Left lung (tissue), 10 donors: ENCODE data around the gene CCDC15. TPM values are rescaled to one million over a fixed set of nuclear protein-coding genes. Genes with fewer than 3 reads are reported as not detected.
A peak's percentile ranks its signal among the peaks of the same experiment; 100 is the strongest.

Source experiments
- ATAC-seq: fragments of 200-7000 bp; cut with Tn5 transposase; one replicate; pipeline ENCODE4 v1.9.1; 2020; ENCODE audit warnings: moderate library complexity
- DNase-seq, 4 donors: peaks; one replicate each; pipeline ENCODE4 v3.0.0-alpha.2; 2013 to 2020
- H3K27ac ChIP-seq, 2 donors: fragments of 200-600 bp; sonication (generic) in 1 of 2; one replicate each; pipeline versions ENCODE4 v1.5.0 to v1.8.0; 2020 to 2021
- H3K27me3 ChIP-seq, 2 donors: fragments of 200-600 bp; sonication (generic) in 1 of 2; one replicate each; pipeline versions ENCODE4 v1.5.0 to v1.8.0; 2020 to 2021
- H3K36me3 ChIP-seq, 2 donors: fragments of 200-600 bp; sonication (generic) in 1 of 2; one replicate each; pipeline versions ENCODE4 v1.5.0 to v1.8.0; 2020 to 2021
- H3K4me1 ChIP-seq, 2 donors: fragments of 200-600 bp; one replicate each; pipeline ENCODE4 v1.8.0; 2021
- H3K4me3 ChIP-seq, 2 donors: fragments of 200-600 bp; sonication (generic) in 1 of 2; one replicate each; pipeline versions ENCODE4 v1.5.0 to v1.8.0; 2020 to 2021; ENCODE audit warnings: mild to moderate bottlenecking in 1 of 2
- H3K9me3 ChIP-seq, 2 donors: fragments of 200-600 bp; sonication (generic) in 1 of 2; one replicate each; pipeline versions ENCODE4 v1.5.0 to v1.8.0; 2020 to 2021
- CTCF ChIP-seq, 2 donors: fragments of 200-600 bp; sonication (generic) in 1 of 2; IDR thresholded peaks; one replicate each; pipeline versions ENCODE4 v1.5.0 to v1.8.0; 2021; ENCODE audit warnings: antibody characterized with exemption in 2 of 2
- intact Hi-C, 2 donors: fragments of 100-400 bp; cut with DNase I; formaldehyde crosslinking; loops; one replicate each; pipeline versions ENCODE4 v1.11.2 to v1.14.2; 2022
- polyA plus RNA-seq, 6 donors: library from polyadenylated mRNA; unstranded; fragments of 120-200 nt; gene quantifications; one replicate each; pipeline ENCODE4 v1.2.1, GENCODE V29; 2013; ENCODE audit not compliant: insufficient read length in 6 of 6
- total RNA-seq, 2 donors: library from RNA; stranded (reverse); fragmentation: NEBNext Ultra II Directional; extraction: Animal tissue kit (Norgen Biotek cat#: 25700); gene quantifications; one replicate each; pipeline ENCODE4 v1.2.1, GENCODE V29; 2021
- donor health status: DM: no; HTN: yes; CAD: no.
- donor health status: DM: no; HTN: no; CAD: no.

CCDC15 gene
- total and polyA plus RNA-seq, 8 donors: 1.7 to 10.1 (median 6.4) TPM

GRCh38 chr11:125073616-125074483 lies 119.8 kb downstream of the CCDC15 start:
- no peak for ATAC-seq
- peak in 1 of 4 donors; percentile 33 for DNase-seq
- TF ChIP-seq CTCF (IDR thresholded peaks at IDR 0.05): no peak
- intact Hi-C loops: no loop called here
- Histone ChIP-seq H3K36me3 (no peaks in the 10 kb centered on the region), H3K4me1 (peaks cover 0 to 32% of the 10 kb centered on the region in 2 donors), H3K27ac (no peak overlapping the region), H3K9me3 (no peaks in the 10 kb centered on the region), H3K27me3 (peaks cover 0 to 3% of the 10 kb centered on the region in 2 donors), H3K4me3 (no peak overlapping the region)

- DNase-seq (peak in 1 of 4 donors; percentile 52), ATAC-seq (no peak)
- TF ChIP-seq CTCF (IDR thresholded peaks at IDR 0.05): no peak
- H3K9me3 ChIP-seq: no peaks in the 10 kb centered on the region
- peaks cover 0 to 3% of the 10 kb centered on the region in 2 donors for H3K27me3 ChIP-seq
- H3K27ac ChIP-seq: no peak overlapping the region
- no peak overlapping the region for H3K4me3 ChIP-seq
- H3K36me3 ChIP-seq: no peaks in the 10 kb centered on the region
- peaks cover 0 to 25% of the 10 kb centered on the region in 2 donors for H3K4me1 ChIP-seq
- intact Hi-C loops: no loop called here
Measured at GRCh38 chr11:125074511-125075241, 120.7 kb downstream of the CCDC15 start.

- TF ChIP-seq CTCF (IDR thresholded peaks at IDR 0.05): no peak
- Histone ChIP-seq H3K27me3 (peaks cover 0 to 3% of the 10 kb centered on the region in 2 donors), H3K9me3 (no peaks in the 10 kb centered on the region), H3K36me3 (no peaks in the 10 kb centered on the region), H3K4me3 (no peak overlapping the region), H3K27ac (no peak overlapping the region), H3K4me1 (peaks cover 0 to 19% of the 10 kb centered on the region in 2 donors)
- DNase-seq (peak in 1 of 4 donors; percentile 50), ATAC-seq (no peak)
- intact Hi-C loops: no loop called here
Measured at GRCh38 chr11:125075242-125075625, 121.2 kb downstream of the CCDC15 start.

GRCh38 chr11:125075900-125076317 lies 121.9 kb downstream of the CCDC15 start:
- ATAC-seq: peak; percentile 6
- no peak overlapping the region for H3K27ac ChIP-seq
- no peak for TF ChIP-seq CTCF (IDR thresholded peaks at IDR 0.05)

More at GRCh38 chr11:125075900-125076317, 121.9 kb downstream of the CCDC15 start:
- DNase-seq: no peak
- H3K9me3 ChIP-seq: no peaks in the 10 kb centered on the region
- H3K36me3 ChIP-seq: peaks cover 0 to 3% of the 10 kb centered on the region in 2 donors
- peaks cover 0 to 12% of the 10 kb centered on the region in 2 donors for H3K4me1 ChIP-seq
- peaks cover 0 to 3% of the 10 kb centered on the region in 2 donors for H3K27me3 ChIP-seq
- H3K4me3 ChIP-seq: no peak overlapping the region
- intact Hi-C loops: no loop called here
